HCT116 (cell line): ENCODE measurements around the gene LRP1B. TPM values are rescaled to one million over a fixed set of nuclear protein-coding genes. Genes with fewer than 3 reads are reported as not detected.
A peak's percentile ranks its signal among the peaks of the same experiment; 100 is the strongest.

Experiments used
- ATAC-seq: fragments of 200-7000 bp; cut with Tn5 transposase; 2 replicates; pipeline ENCODE4 v1.9.1; 2020; ENCODE audit warnings: mild to moderate bottlenecking, moderate library complexity
- BruUV-seq: library from RNA; stranded (reverse); fragments of 400-500 nt; replicated peaks from 2 replicates; lab custom pipeline; 2021; lab: Mats Ljungman, UMichigan
- CTCF ChIA-PET: fragments of 300-600 bp; sonication (Branson Sonifier 250); formaldehyde crosslinking; loops from one replicate; lab custom pipeline; 2021; ENCODE audit warnings: antibody characterized with exemption; lab: Charles Lee
- POLR2A ChIA-PET: fragments of 300-600, 350-600 bp; sonication (Branson Sonifier 250); formaldehyde crosslinking; loops from one replicate; lab custom pipeline; 2021; ENCODE audit warnings: antibody characterized with exemption; lab: Charles Lee
- RAD21 ChIA-PET, 2 experiments: fragments of 300-600 bp; sonication (Branson Sonifier 250); formaldehyde crosslinking; loops; one replicate each; lab custom pipeline; 2023; ENCODE audit warnings: low total read pairs in 2 of 2; ENCODE audit not compliant: uncharacterized antibody in 2 of 2, unreplicated experiment in 2 of 2, low non-redundant PET in 1 of 2; lab: Charles Lee
- DNase-seq: peaks from one replicate; pipeline ENCODE4 v3.0.0-alpha.2; 2010; ENCODE audit warnings: low read depth, low spot score
- H2AFZ ChIP-seq: fragments of 200-600 bp; shearing (Covaris generic), sonication (generic); 2 replicates; pipeline ENCODE4 v1.6.1; 2017; ENCODE audit warnings: low read depth, mixed run types, mixed read lengths, antibody characterized with exemption, low read length; ENCODE audit not compliant: poor library complexity, severe bottlenecking
- H3K27ac ChIP-seq: 2 replicates; pipeline ENCODE4 v1.5.1; 2012; ENCODE audit warnings: low read depth, low read length
- H3K27me3 ChIP-seq: fragments of 200-600 bp; sonication (generic); 2 replicates; pipeline ENCODE4 v1.6.1; 2016; ENCODE audit warnings: mixed run types, low read length, mixed read lengths; ENCODE audit not compliant: insufficient read depth
- H3K36me3 ChIP-seq, 2 experiments: fragments of 200-500 bp in 1 of 2; fragments of 200-600 bp in 1 of 2; sonication (Bioruptor generic) in 1 of 2; sonication (generic) in 1 of 2; 2 replicates each; pipeline versions ENCODE4 v1.5.1 to v1.6.1; 2014 to 2016; ENCODE audit warnings: low read length in 2 of 2, inconsistent platforms in 1 of 2, mixed read lengths in 1 of 2, mixed run types in 1 of 2; ENCODE audit not compliant: insufficient read depth in 2 of 2, control insufficient read depth in 1 of 2
- H3K4me1 ChIP-seq, 2 experiments: fragments of 200-600 bp in 1 of 2; sonication (generic) in 1 of 2; 2 replicates each; pipeline versions ENCODE4 v1.5.1 to v1.6.1; 2012 to 2017; ENCODE audit warnings: low read length in 2 of 2, inconsistent platforms in 1 of 2, mild to moderate bottlenecking in 1 of 2, mixed read lengths in 1 of 2, mixed run types in 1 of 2, moderate library complexity in 1 of 2; ENCODE audit not compliant: insufficient read depth in 2 of 2, control insufficient read depth in 1 of 2
- H3K4me2 ChIP-seq: fragments of 200-600 bp; sonication (generic); 2 replicates; pipeline ENCODE4 v1.6.1; 2017; ENCODE audit warnings: mixed run types, low read length, mixed read lengths
- H3K4me3 ChIP-seq, 2 experiments: fragments of 200-600 bp in 1 of 2; sonication (generic) in 1 of 2; replicated peaks in 1 of 2; 2 replicates each; pipeline ENCODE4 v1.5.1; 2011 to 2016; ENCODE audit warnings: low read length in 2 of 2, control low read depth in 1 of 2, low read depth in 1 of 2, mild to moderate bottlenecking in 1 of 2, mixed read lengths in 1 of 2, mixed run types in 1 of 2
- H3K79me2 ChIP-seq: fragments of 200-600 bp; sonication (generic); 2 replicates; pipeline ENCODE4 v1.6.1; 2017; ENCODE audit warnings: mild to moderate bottlenecking, mixed run types, low read length, moderate library complexity, mixed read lengths; ENCODE audit not compliant: insufficient read depth
- H3K9ac ChIP-seq: fragments of 200-600 bp; sonication (generic); 2 replicates; pipeline ENCODE4 v1.6.1; 2016; ENCODE audit warnings: low read length, mixed read lengths
- H3K9me2 ChIP-seq: fragments of 200-600 bp; sonication (generic), shearing (Covaris generic); 2 replicates; pipeline ENCODE4 v1.6.1; 2017; ENCODE audit warnings: mixed run types, mild to moderate bottlenecking, moderate library complexity; ENCODE audit not compliant: insufficient read depth
- H3K9me3 ChIP-seq, 2 experiments: fragments of 200-500 bp in 1 of 2; fragments of 200-600 bp in 1 of 2; sonication (Bioruptor generic) in 1 of 2; sonication (generic) in 1 of 2; 2 replicates each; pipeline ENCODE4 v1.6.1; 2014 to 2017; ENCODE audit warnings: low read length in 2 of 2, mixed read lengths in 2 of 2, inconsistent platforms in 1 of 2, low read depth in 1 of 2, mild to moderate bottlenecking in 1 of 2, mixed run types in 1 of 2, moderate library complexity in 1 of 2; ENCODE audit not compliant: control insufficient read depth in 1 of 2, insufficient read depth in 1 of 2
- H4K20me1 ChIP-seq: fragments of 200-600 bp; sonication (generic), shearing (Covaris generic); 2 replicates; pipeline ENCODE4 v1.6.1; 2017; ENCODE audit warnings: mixed run types, mild to moderate bottlenecking, moderate library complexity; ENCODE audit not compliant: insufficient read depth
- CEBPB ChIP-seq: IDR thresholded peaks from 2 replicates; pipeline ENCODE4 v1.6.1; 2012; ENCODE audit warnings: low read depth
- CTCF ChIP-seq, 3 experiments: fragments of 200-600 bp in 1 of 3; sonication (generic) in 1 of 3; IDR thresholded peaks in 2 of 3; conservative IDR thresholded peaks in 1 of 3; 2 replicates each; pipeline ENCODE4 v1.5.1; 2012 to 2017; ENCODE audit warnings: low read depth in 2 of 3, low read length in 2 of 3, antibody characterized with exemption in 1 of 3, borderline replicate concordance in 1 of 3, control low read depth in 1 of 3, mild to moderate bottlenecking in 1 of 3, mixed read lengths in 1 of 3, mixed run types in 1 of 3, moderate library complexity in 1 of 3; ENCODE audit not compliant: insufficient read depth in 1 of 3
- EZH2phosphoT487 ChIP-seq: fragments of 200-600 bp; IDR thresholded peaks from 2 replicates; pipeline ENCODE4 v1.6.1; 2018; ENCODE audit warnings: antibody characterized with exemption, borderline replicate concordance
- JUND ChIP-seq: IDR thresholded peaks from 2 replicates; pipeline ENCODE4 v1.6.1; 2012
- RAD21 ChIP-seq: IDR thresholded peaks from 2 replicates; pipeline ENCODE4 v1.6.1; 2012; ENCODE audit warnings: low read depth, mild to moderate bottlenecking
- TCF7L2 ChIP-seq: IDR thresholded peaks from 2 replicates; pipeline ENCODE4 v1.7.0; 2011; ENCODE audit warnings: borderline replicate concordance, inconsistent platforms; ENCODE audit not compliant: insufficient read depth, insufficient read length; ENCODE audit errors: extremely low read depth
- ZNF274 ChIP-seq: fragments of 200-500 bp; sonication (Bioruptor generic); IDR thresholded peaks from 2 replicates; pipeline ENCODE4 v1.6.1; 2014; ENCODE audit warnings: mild to moderate bottlenecking, low read depth, low read length, inconsistent platforms
- intact Hi-C: fragments of 100-400 bp; cut with micrococcal nuclease; formaldehyde crosslinking; loops from 2 replicates; pipeline ENCODE4 v1.10.0; 2022
- total RNA-seq: library from RNA; stranded (reverse); gene quantifications from one replicate; pipeline ENCODE4 v1.2.1, GENCODE V29; 2021; ENCODE audit not compliant: unreplicated experiment

LRP1B gene
- total RNA-seq, 1 experiment from 2014 or later = 0.34 TPM

- TF ChIP-seq TCF7L2 (no peak), EZH2phosphoT487 (no peak)
Observed at GRCh38 chr2:140600116-140600515, 1530.7 kb downstream of the LRP1B start (continued).

- RAD21 ChIA-PET = no interaction called here
- BruUV-seq = no TSS peak
- Histone ChIP-seq H3K4me2 (no peak overlapping the region), H3K4me1 (no peaks in the 10 kb centered on the region), H3K9me3 (no peaks in the 10 kb centered on the region), H3K36me3 (no peaks in the 10 kb centered on the region), H3K9me2 (no peaks in the 10 kb centered on the region), H4K20me1 (no peaks in the 10 kb centered on the region), H3K79me2 (no peaks in the 10 kb centered on the region), H3K4me3 (no peak overlapping the region), H3K27ac (no peak overlapping the region), H3K9ac (no peak overlapping the region), H2AFZ (no peak overlapping the region), H3K27me3 (no peaks in the 10 kb centered on the region)
- no peak for DNase-seq
- ATAC-seq = peak; percentile 40; the same call in 1 of the 2 replicates
- CTCF ChIA-PET = interaction anchor here (2.0 kb wide), 1 partner anchor 11 kb away, joined by 7 read pairs; no protein-coding TSS in a partner anchor
- POLR2A ChIA-PET = no interaction called here
- TF ChIP-seq ZNF274 (no peak), RAD21 (0 out of 2 replicates have a peak, but pooled peaks have one; percentile 21), CTCF (IDR thresholded peaks at IDR 0.05 in 2 of 3, conservative IDR thresholded peaks at IDR 0.05 in 1 of 3; ENCODE audit: borderline replicate concordance in 1 of 3, insufficient read depth in 1 of 3, low read depth in 2 of 3, low read length in 2 of 3) (peak in 1 of 3 experiments; percentile 23; a peak in 1 of 6 replicates), JUND (no peak), CEBPB (no peak)
- intact Hi-C loops = no loop called here
Observed at GRCh38 chr2:140597836-140598235, 1533.0 kb downstream of the LRP1B start.
